Measurements from ENCODE around the gene SERPINA4.
"Not testable (repeated sequence)": the region's sequence is repeated elsewhere in the genome, so short reads cannot be mapped to it uniquely, and the experiment has no call there.

Gene SERPINA4

DNA sequence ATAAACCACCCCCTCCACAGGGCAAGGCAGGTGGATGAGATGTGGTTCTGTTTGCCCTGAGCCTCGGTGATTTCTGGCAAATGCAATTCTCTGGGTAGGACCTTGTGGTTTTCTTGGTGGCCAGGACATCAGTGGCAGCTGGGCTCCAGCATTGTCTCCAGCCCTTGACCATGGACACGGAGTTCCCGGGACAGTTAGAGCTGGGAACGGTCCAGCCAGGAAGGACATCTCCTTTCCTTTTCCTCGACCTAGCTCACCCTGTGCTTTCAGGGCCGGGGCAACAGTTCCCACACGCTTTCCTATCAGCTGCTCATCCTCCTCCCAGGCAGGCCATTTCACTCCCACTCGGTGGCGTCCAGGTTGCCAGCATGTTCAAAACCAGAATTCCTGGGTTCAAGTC lies 9.2 kb downstream of the SERPINA4 start:
- DNase-seq = no peak

DNA sequence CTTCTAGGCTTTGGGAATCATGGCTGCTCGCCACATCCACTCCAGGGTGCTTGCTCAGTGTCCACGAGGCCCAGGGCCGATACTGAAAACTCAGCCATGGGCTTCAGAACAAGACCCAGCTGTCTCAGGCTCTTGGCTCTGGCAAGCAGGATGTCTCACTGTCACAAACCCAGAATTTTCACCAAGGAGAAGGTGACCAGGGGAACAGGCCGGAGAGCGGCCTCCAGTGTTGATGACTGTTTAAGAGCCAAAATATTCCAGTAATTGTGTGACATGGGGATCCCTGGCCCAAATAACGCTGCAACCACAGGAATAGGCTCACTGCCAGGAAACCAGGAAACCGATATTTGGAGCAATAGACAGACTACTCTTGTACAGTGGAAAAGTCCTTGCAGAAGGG lies 10.2 kb downstream of the SERPINA4 start:
- no peak for DNase-seq

DNA sequence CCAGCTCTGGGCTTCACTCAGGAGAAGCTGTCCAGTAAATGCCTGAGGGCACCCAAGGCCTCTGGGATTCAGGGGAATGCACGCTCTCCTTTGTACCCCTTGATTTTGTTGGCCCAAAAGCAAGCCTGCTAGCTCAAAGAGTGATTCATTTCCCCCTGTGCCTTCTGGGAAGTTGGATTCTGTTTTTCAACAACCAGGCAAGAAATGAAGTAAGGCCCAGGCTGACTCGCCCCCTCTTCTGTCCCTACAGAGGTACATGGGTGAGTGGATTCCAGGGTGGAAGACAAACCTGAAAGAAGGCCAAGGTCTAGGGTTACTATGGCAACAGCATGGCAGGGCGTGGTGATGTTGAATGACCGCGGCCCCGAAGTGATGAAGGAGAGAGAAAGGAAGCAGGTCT lies 10.7 kb downstream of the SERPINA4 start:
- DNase-seq = no peak

DNA sequence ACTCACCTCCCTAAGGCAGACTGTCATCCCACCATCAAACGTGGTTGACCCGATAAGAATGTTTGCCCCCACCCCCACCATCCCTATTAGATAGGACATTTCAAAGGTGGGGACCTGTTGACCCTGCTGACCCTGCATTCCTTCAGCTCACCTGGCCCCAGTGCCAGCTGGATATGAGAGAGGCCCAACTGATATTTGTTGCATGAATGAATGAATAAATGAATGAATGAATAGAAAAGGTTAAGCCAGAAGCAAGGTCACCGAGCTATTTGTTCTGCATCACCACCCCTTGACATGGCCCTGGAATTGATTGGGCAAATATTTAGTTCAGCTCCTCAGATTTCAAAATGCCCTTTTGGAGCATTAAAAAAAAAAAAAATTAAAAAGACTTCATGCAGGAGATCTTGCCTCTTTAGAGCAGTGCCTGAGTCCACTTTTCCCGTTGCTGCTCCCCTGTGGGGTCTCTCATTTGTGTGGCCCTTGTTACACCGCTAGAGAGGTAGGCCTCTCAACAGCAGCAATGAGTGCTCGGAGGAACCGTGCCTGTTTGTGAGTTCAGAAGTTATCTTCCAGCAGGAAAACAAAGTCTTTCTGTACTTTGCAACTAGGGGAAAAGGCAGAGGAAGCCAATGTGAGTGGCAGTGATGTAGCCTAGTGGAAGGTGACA lies 11.5 kb downstream of the SERPINA4 start:
- no peak for DNase-seq

DNA sequence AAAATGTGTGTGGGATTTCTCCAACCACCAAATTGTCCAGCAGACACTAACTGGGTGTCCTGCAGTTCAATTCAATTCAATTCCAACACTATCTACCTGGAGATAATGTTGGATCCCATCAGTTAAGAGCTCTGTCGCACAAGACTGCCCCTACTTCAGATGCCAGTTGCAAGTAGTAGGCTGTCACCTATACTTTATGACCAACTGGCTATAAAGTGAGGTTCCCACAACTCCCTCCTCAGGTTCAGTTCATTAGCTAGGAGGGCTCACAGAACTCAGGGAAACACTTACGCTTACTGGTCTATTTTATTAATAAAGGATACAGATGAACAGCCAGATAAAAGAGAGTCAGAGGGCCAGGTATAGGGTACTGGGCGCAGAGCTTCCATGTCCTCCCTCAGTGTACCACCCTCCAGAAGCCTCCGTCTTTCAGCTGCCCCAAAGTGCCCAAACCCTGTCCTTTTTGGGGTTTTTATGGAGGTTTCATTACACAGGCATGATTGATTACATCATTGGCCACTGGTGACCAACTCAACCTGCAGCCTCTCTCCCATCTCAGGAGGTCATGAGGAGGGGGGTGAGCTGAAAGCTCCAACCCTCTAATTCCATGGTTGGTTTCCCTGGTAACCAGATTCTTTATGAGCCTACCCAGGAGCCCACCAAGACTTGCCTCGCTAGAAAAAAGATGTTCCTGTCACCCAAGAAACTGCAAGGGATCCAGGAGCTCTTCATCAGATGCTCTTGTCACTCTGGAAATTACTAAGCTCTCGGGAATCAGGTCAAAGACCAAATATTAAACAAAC lies 12.4 kb downstream of the SERPINA4 start:
- no peak for DNase-seq

DNA sequence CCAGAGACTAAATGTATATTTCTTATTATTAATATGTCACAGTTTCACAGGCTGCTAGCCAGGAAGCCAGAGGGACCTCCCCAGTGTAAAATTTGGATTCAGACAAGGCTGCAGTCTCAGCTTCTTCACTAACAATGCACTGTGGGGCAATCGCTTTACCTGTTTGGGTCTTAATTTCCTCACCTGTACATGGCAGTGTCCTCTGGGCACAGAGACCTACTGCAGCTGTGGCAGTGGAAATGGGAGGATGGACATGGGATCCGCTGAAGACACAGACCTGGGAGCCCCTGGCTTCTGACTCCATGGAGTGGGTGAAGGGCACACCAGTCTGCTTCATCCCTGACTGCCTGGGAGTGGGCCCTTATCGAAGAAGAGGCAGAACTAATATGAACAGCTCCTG lies 13.1 kb downstream of the SERPINA4 start:
- no peak for DNase-seq

DNA sequence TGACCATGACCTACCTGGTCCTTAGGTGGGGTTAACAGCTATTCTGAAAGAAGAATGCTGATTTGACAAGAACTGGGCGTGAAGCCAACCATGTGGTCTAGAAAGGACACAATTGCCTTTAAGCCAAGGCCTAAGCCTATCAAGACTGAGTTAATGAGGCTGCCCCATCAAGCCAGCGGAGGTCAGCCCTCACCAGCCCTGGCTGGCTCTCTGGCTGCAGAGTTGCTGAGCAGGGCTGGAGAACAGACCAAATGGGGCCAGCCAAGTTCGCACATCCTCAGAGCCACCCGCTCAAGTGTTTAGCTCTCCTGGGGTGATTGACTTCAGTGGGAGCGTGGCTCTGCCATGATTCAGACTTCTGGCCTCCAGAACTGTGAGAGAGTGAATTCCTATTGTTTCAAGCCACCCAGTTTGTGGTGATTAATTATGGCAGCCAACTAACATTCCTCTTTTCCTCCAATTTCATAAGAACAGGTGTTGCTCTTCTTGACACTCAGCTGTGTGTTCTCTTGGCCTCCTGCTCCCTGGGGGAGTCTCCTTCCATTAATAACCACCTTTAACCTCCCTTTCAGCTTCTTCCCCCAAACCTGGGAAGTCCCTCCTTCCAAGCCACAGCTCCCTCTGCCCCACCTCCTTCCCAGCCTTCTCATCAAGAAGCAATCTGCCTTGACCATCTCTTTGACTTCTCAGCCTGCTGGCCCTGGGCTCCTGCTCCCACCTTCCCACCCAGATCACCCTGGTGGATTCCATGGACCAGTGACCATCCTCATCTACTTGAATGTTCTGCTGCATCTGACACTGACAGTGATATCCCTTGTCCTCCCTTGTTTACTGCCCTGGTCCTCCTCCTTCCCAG lies 14.7 kb downstream of the SERPINA4 start:
- no peak for DNase-seq

DNA sequence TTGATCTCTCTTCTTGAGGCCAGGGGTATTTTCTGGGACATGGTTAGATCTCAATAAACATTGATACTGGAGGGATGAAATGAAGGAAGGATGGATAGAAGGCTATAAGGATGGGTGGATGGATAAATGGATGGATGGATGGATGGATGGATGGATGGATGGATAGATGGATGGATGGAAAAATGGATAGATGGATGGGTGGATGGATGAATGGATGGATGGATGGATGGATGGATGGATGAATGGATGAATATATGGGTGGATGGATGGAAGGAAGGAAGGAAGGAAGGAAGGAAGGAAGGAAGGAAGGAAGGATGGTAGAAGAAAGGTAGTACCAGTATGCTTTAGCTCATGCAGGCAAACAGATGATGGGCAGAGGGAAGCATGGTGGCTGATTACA lies 16.2 kb downstream of the SERPINA4 start:
- DNase-seq = not testable (repeated sequence)

DNA sequence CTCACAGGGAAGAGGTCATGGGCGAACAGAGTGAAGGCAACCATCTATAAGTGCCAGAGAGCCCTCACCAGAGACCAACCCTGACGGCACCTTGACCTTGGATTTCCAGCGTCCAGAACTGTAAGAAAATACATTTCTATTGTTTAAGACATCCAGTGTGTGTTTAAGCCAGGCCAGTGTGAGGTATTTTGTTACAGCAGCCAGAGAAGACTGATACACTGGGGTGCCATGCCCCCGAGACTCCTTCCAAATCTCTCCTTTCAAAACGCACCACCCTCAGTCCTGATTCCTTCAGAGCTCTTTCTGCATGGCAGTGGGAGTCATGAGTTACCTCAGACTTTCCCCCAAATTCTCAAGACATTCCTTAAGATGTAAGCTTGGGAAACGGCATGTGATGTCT lies 17.5 kb downstream of the SERPINA4 start:
- no peak for DNase-seq

DNA sequence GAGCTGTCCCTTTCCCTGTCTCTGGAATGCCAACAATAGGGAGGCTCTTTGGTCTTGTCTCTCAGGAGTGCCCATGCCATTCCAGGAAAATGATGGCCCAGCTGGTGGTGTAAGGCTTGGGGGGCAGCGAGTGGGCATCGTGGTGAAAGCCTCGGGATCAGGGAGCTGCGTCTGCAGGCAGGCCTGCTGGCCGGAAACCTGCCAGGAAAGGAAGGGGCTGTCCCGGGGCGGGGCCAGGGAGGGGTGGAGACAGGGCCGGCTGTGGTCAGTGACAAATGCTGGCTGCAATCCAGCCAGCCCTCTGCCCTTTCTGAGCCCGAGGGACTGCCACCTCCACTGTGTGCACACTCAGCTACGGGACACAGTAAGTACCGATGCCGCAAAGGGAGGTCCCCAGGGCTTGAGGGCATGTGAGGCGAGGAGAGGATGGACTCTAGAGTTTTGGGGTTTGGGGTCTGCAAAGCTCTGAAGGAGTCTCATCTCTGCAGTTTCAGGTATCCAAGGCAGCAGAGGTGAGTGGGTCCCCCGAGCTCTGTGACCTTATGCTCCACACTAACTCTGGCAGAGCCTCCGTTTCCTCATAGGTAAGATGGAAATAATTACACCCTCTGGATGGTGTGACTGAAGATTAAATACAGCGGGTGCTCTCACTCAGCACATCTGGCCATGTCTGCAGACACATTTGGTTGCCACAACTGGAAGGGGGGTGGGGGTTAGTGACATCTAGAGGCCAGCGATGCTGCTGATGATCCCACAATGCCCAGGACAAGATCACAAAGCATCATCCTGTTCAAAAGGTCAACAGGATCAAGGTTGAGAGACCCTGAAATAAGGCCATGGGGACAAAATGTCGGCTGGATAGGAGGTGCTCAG lies 20.1 kb downstream of the SERPINA4 start, which contains the start of gene SERPINA5:
Gene SERPINA5 (plus strand): TSS at position 300 of the 873 bp plus-strand sequence. CDS start 5,937 bp downstream, outside the sequence.
- DNase-seq = no peak

DNA sequence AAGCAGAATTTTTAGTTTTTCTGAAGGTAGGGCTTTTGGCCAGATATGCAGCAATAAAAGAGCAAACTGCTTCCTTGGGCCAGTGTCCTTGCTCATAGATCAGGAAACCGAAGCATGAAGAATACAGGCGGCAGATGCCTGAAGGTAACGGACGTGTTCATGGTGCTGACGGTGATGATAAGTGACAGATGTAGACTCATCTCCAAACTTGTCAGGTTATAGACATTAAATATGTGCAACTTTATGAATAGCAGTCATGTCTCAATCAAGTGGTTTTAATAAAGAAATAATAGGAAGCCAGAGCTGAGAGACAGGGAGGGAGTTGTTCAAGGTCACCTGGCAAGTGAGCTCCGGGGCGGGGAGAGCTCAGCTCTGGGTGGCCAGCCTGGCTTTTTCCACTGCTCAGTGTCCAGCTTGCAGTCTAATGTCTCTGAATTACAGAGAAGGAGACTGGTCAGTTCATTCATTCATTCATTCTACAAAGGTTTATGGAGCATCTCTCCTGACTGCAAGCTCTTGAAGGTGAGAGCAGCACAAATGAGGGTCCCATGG lies 21.0 kb downstream of the SERPINA4 start:
- no peak for DNase-seq

DNA sequence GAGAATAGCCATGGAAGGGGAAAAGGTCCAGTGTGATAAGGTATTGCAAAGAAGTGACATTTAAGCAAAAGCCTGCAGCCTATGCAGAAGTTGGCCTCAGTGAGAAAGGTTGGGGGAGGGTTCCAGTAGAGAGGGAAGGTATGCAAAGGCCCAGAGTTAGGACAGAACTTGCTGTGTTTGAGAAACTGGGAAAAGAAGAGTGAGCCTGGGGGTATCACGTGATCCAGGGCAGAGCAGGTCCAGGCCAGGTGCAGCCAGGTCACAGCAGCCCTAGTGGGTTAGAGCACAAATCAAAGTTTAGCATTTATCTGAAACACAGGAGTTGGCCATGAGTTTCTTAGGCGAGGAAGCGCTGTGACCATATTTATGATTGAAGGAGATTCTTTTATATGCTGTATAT lies 21.6 kb downstream of the SERPINA4 start:
- DNase-seq = no peak

DNA sequence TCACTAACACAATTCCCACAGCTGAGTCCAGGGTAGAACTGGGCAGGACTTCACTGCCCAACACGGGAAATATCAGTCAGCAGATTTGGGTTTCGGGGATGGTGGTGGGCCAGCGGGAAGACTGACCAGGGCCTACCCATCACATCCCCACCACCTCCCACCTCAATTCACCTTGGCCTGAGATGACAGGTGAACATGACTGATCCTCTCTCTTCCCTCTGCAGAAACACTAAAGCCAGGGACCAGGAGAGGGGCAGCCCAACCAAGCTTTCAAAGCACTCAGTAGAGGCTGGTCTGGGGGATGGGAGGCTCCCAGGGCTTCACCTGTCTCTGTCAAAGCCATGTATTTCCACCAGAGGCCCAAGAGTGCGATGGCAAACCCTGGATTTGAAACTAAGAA lies 22.3 kb downstream of the SERPINA4 start:
- DNase-seq = no peak

DNA sequence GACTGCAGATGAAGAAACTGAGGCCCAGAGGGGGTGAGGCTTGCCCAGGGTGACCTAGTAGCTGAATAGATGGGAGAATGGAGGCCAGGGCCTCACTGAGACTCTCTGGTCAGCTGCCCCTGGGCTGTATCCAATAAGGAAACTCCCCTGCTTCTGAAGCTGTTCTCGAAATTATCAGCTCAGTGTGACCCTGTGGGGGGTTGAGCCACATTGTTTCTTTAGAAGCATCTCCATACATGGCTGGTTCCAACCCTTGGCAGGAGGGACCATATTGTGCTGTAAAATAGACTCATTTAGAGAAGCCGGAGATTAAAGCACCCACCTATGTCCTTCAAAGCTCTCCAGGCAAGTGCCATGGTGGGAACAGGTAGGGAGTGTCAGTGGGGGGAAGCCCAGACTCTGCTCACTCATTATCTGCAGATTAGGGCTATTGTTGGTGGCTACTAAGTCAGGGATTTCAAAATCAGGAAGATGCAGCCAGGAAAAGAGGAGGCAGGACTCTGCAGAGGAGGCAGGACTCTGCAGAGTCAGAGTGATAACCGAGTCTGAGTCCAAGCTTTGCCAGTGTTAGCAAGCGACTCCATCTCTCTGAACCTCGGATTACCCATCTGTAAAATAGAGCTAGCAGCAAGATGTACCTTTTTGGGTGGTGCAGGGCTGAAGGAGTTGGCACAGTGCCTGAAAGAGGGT lies 23.5 kb downstream of the SERPINA4 start:
- no peak for DNase-seq

DNA sequence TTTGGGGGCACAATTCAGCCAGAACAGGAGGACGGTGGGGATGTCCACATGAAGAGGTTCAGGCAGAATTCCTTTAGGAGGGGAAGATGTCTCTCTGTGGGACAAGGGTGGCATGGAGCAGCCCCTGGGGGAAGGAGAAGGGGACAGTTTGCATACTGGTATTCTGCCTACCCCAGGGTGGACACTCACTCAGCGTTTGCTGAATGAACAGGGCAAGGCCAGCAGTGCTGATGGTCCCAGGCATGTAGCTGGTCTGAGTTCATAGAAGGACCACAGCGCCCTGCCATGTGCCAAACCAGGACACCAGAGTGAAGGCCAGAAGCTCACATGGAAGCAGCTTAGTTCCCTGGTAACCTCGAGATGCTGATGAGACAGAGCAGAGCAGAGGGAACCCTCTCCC lies 25.4 kb downstream of the SERPINA4 start:
- no peak for DNase-seq

DNA sequence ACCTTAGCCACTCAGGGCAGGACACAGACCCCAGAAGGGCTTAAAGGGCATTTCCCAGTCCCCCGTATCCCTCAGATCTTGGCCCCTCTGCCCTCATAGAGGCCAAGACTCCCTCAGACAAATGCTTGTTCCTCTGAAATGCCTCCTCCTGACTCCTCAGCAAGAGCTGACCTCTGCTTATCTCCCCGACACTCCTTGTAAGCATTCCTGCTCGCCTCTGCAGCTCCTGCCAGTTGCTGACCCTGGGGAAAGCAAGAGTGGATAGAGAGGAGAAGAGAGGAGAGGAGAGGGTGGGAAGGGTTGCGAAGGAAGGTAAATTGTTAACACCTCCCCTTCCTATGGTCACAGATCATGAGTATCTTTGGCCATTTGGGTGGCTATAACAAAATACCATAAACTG lies 27.1 kb downstream of the SERPINA4 start:
- DNase-seq = no peak

DNA sequence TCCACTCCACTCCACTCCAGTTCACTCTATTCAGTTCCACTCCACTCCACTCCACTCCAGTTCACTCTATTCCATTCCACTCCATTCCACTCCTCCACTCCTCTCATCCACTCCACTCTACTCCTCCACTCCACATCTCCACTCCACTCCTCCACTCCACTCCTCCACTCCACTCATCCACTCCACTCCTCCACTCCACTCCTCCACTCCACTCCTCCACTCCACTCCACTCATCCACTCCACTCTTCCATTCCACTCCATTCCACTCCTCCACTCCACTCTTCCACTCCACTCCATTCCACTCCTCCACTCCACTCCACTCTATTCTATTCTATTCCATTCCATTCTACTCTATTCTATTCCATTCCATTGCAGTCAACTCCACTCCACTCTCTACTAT lies 29.8 kb downstream of the SERPINA4 start:
- DNase-seq = no peak

DNA sequence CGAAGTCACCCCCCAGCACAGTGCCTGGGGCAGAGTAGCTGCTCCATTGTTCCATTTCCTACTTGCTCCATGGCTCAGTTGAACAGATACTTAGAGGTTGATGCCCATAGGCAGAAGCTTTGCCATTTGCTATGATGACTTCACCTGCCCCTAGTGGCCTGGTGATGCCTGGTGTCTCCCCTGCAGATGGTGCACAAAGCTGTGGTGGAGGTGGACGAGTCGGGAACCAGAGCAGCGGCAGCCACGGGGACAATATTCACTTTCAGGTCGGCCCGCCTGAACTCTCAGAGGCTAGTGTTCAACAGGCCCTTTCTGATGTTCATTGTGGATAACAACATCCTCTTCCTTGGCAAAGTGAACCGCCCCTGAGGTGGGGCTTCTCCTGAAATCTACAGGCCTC lies 30.6 kb downstream of the SERPINA4 start:
- no peak for DNase-seq

DNA sequence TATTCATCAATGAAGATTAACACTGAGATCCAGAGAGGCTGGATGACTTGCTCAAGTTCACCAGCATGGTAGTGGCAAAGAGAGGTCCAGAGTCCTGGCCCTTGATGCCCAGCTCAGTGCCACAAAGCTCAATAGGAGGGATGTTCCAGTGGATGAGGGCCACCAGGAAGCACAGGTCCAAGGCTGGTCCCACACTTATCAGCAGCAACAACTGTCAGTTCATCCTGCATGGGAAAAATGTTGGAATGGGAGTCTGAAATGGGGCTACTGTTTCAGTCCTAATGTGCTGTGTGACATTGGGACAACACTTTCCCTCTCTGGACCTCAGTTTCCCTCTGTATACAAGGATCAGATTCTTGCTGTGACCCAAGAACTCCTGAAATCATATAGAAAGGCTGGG lies 31.2 kb downstream of the SERPINA4 start:
- no peak for DNase-seq

DNA sequence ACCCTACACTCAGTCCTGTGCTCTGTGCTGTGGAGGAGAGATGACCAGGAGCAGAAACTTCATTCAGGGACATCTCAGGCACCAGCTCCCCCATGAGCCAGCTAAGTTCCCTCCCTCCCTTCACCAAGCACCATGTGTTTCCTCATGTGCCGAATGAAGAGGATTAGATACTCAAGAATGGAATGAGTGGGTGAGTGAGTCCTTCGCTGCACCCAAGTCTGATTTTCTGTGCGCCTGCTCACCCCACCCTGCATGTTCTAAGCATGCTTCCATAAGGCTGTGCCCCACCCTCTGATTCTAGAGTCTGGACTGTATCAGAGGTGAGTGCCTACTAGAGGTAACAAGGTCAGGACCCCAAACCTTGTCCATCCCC lies 32.1 kb downstream of the SERPINA4 start:
- DNase-seq = no peak

DNA sequence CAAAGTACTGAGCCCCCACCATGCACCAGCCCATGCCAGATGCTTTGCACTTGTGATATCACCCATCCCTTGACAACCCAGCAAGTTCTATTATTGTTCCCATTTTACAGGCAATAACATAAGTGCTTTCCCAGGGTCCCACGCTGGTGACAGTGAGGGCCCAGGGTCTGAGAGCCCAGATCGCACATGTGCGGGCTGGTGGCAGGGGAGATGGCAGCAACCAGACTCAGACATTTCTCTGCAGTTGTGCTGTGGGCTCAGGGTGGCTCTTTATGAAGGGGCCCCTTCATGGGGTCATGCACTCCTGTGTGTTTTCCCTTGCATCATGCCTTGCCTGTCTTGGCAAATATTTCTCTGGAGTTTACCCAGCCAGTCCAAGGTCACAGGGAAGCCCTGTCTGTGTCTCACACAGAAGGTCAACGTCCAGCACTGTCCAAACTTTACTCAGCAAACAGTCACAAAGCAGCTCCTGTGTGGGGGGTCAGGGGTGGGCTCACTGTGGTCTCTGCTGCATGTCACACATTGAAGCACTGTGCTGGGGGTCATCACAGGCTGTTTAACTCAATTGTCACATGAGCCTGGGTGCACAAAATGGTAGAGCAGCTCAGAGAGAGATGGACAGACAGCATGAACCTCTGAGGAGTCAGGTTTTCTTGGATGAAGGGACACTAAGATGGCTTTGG lies 32.6 kb downstream of the SERPINA4 start:
- DNase-seq = no peak
